HepG2 (cell line): ENCODE measurements around the gene ANKS4B. TPM values are rescaled to one million over a fixed set of nuclear protein-coding genes. Genes with fewer than 3 reads are reported as not detected.

Experiments used
- CREB3 ChIP-seq: sonication (generic); formaldehyde crosslinking; IDR thresholded peaks from 2 replicates; pipeline ENCODE4 v1.5.0; 2020; ENCODE audit warnings: missing genetic modification reagents
- HOXD1 ChIP-seq: sonication (generic); formaldehyde crosslinking; IDR thresholded peaks from 2 replicates; pipeline ENCODE4 v1.5.0; 2020; ENCODE audit warnings: missing genetic modification reagents
- MAF1 ChIP-seq: sonication (generic); formaldehyde crosslinking; IDR thresholded peaks from 2 replicates; pipeline ENCODE4 v1.5.0; 2020; ENCODE audit warnings: missing genetic modification reagents, borderline replicate concordance
- SKI ChIP-seq: fragments of 450-650 bp; IDR thresholded peaks from one replicate; pipeline ENCODE4 v1.6.1; 2018; ENCODE audit warnings: mild to moderate bottlenecking; ENCODE audit not compliant: partially characterized antibody
- SMARCE1 ChIP-seq: fragments of 450-650 bp; IDR thresholded peaks from 2 replicates; pipeline ENCODE4 v1.6.1; 2017; ENCODE audit warnings: borderline replicate concordance
- TFAP4 ChIP-seq: sonication (generic); IDR thresholded peaks from 2 replicates; pipeline ENCODE4 v1.6.1; 2016; ENCODE audit warnings: low read depth, borderline replicate concordance
- ZBED4 ChIP-seq: sonication (generic); formaldehyde crosslinking; IDR thresholded peaks from 2 replicates; pipeline ENCODE4 v1.4.0; 2020; ENCODE audit warnings: missing genetic modification reagents, borderline replicate concordance
- ZBTB4 ChIP-seq: sonication (generic); formaldehyde crosslinking; IDR thresholded peaks from 2 replicates; pipeline ENCODE4 v1.4.0; 2020; ENCODE audit warnings: missing genetic modification reagents, mild to moderate bottlenecking, borderline replicate concordance
- ZBTB42 ChIP-seq: sonication (generic); formaldehyde crosslinking; IDR thresholded peaks from 2 replicates; pipeline ENCODE4 v1.5.0; 2020; ENCODE audit warnings: mild to moderate bottlenecking, missing genetic modification reagents
- ZKSCAN1 ChIP-seq: fragments of 150-350 bp; IDR thresholded peaks from 2 replicates; pipeline ENCODE4 v1.6.1; 2014; ENCODE audit warnings: low read length
- ZNF142 ChIP-seq: sonication (generic); formaldehyde crosslinking; IDR thresholded peaks from 2 replicates; pipeline ENCODE4 v1.4.0; 2020; ENCODE audit warnings: missing genetic modification reagents
- ZNF232 ChIP-seq: sonication (generic); formaldehyde crosslinking; IDR thresholded peaks from 2 replicates; pipeline ENCODE4 v1.4.0; 2020; ENCODE audit warnings: missing genetic modification reagents, borderline replicate concordance
- ZNF317 ChIP-seq: sonication (generic); formaldehyde crosslinking; IDR thresholded peaks from 2 replicates; pipeline ENCODE4 v1.5.0; 2020; ENCODE audit warnings: mild to moderate bottlenecking, missing genetic modification reagents
- ZNF607 ChIP-seq: sonication (generic); formaldehyde crosslinking; IDR thresholded peaks from 2 replicates; pipeline ENCODE4 v1.5.1; 2020; ENCODE audit warnings: missing genetic modification reagents, mild to moderate bottlenecking, borderline replicate concordance
- ZNF75D ChIP-seq: sonication (generic); formaldehyde crosslinking; IDR thresholded peaks from 2 replicates; pipeline ENCODE4 v1.8.1; 2023; ENCODE audit warnings: missing genetic modification reagents, mild to moderate bottlenecking, borderline replicate concordance
- polyA plus RNA-seq, 8 experiments: library from polyadenylated mRNA; depleted of rRNA in 3 of 8; stranded (reverse) in 7 of 8; unstranded in 1 of 8; fragments of >200 nt; fragmentation: Illumina TruSeq in 4 of 8; extraction: Trizol in 4 of 8; gene quantifications; 2 replicates each; pipeline versions ENCODE4 v1.2.1 to v1.2.3, GENCODE V29; 2011 to 2016; ENCODE audit warnings: low read depth in 4 of 8, missing spikeins in 1 of 8, mixed read lengths in 1 of 8; ENCODE audit not compliant: insufficient read depth in 1 of 8
- total RNA-seq, 5 experiments: library from RNA; depleted of rRNA; stranded (reverse); fragments of >200 nt; fragmentation: Illumina TruSeq; extraction: Trizol; gene quantifications; 2 replicates each; pipeline ENCODE4 v1.2.3, GENCODE V29; 2016; ENCODE audit warnings: low read depth in 1 of 5

Gene ANKS4B
- total and polyA plus RNA-seq, 2 of the 13 experiments (the other 11 are each of a cell fraction or from before 2014, with no cell fraction given) = 6.5 to 30.0 TPM

GRCh38 chr16:21186326-21186691, 47.2 kb upstream of the ANKS4B start (continued):
- TF ChIP-seq SMARCE1 (no peak), ZNF317 (CRISPR knock-in tag) (peak; percentile 49; the same call in 1 of the 2 replicates), SKI (no peak), HOXD1 (peak; percentile 72; the same call in 1 of the 2 replicates), ZNF75D (CRISPR knock-in tag) (no peak), MAF1 (CRISPR knock-in tag) (no peak), ZNF142 (CRISPR knock-in tag) (no peak), ZBTB4 (no peak), ZBTB42 (no peak), ZNF607 (no peak), ZNF232 (no peak), CREB3 (CRISPR knock-in tag) (no peak), TFAP4 (no peak), ZBED4 (CRISPR knock-in tag) (0 out of 2 replicates have a peak, but pooled peaks have one; percentile 31), ZKSCAN1 (no peak)
